ENCODE data around the gene BRS3.
"Not testable (repeated sequence)": the region's sequence is repeated elsewhere in the genome, so short reads cannot be mapped to it uniquely, and the experiment has no call there.

BRS3 gene

GRCh38 chrX:136487647-136488046 is at the start of gene BRS3:
Gene BRS3, plus strand, starts transcription at chrX:136487947. Its CDS starts 168 bp downstream, at chrX:136488115.
- no peak for DNase-seq (ENCODE audit: low spot score)

- DNase-seq (ENCODE audit: low spot score), result no peak
These were observed 49.6 kb upstream of the BRS3 start for GRCh38 chrX:136438192-136438591.

GRCh38 chrX:136445674-136446073 is 42.1 kb upstream of the BRS3 start:
- DNase-seq (ENCODE audit: low spot score), result not testable (repeated sequence)

- DNase-seq (ENCODE audit: low spot score), result no peak
These were observed 41.5 kb upstream of the BRS3 start for GRCh38 chrX:136446208-136446607.

DNA sequence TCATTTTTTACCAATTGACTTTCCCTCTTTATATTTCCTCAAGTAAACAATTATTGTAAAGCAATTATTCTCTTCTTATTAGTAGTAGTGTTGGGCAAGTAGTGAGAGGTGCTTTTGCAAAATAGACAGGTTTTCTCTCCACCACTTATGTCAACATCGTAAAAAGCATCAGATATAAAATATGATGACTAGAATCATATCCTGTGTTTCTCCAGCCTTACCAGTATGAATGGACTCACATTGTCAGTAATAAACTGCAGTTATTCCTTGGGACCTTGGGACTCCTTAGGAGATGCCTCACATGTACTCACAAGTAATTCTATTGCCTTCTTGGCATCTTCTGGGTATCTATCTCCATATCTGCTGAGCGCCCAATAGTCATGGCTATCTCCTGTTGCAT is 40.4 kb upstream of the BRS3 start:
- DNase-seq (ENCODE audit: low spot score), result no peak

DNA sequence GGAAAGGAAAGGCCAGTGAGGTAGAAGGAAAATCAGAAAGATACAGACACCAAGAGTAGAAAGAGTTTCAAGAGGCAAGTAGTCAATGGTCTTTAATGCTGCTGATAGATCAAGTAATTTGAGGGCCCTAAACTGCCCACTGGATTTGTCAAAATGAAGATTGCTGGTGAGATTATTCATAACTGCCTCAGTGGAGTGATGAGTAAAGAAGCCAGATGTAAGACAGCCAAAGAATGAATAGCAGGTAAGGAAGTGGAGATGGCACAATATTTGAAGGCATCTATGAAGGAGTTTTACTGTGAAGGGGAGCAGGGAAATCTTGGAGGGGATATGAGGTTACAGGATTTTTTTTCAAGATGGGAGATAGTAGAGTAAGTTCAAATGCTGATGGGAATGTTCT is 39.8 kb upstream of the BRS3 start:
- no peak for DNase-seq (ENCODE audit: low spot score)

GRCh38 chrX:136450050-136450830 is 37.5 kb upstream of the BRS3 start:
- no peak for DNase-seq (ENCODE audit: low spot score)

DNA sequence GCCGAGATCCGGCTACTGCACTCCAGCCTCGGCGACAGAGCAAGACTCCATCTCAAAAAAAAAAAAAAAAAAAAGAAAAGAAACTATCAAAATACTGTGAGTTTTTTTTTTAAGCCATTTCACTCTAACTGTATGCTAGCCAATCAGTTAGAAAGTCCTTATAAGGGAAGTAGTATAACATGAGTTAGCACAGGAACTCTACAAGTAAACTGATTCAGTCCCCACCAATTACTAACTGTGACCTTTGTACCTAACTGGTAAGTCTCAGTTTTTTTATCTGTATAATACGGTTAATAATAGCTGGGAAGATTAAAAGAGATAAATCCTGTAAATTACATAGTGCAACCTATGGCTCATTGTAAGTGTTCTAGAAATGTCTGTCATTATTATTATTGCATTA is 35.1 kb upstream of the BRS3 start:
- DNase-seq (ENCODE audit: low spot score), result no peak

GRCh38 chrX:136453114-136453513 is 34.6 kb upstream of the BRS3 start:
- DNase-seq (ENCODE audit: low spot score), result no peak

- DNase-seq (ENCODE audit: low spot score), result no peak
These were observed 34.0 kb upstream of the BRS3 start for GRCh38 chrX:136453771-136454170.

DNA sequence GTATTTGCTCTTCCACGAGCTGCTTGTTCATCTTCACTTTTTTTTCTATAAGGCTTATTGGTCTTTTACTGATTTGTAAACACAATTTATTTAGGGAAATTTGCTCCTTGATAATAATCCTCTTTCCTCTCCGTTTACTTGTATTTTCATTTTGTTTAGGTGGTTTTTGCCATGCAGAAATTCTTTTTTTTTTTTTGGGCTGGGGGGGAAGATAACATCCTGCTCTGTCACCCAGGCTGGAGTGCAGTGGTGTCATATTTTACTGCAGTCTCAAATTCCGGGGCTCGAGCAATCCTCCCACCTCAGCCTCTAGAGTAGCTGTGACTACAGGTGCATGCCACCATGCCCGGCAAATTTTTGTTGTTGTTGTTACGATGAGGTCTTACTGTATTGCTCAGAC is 31.6 kb upstream of the BRS3 start:
- no peak for DNase-seq (ENCODE audit: low spot score)

DNA sequence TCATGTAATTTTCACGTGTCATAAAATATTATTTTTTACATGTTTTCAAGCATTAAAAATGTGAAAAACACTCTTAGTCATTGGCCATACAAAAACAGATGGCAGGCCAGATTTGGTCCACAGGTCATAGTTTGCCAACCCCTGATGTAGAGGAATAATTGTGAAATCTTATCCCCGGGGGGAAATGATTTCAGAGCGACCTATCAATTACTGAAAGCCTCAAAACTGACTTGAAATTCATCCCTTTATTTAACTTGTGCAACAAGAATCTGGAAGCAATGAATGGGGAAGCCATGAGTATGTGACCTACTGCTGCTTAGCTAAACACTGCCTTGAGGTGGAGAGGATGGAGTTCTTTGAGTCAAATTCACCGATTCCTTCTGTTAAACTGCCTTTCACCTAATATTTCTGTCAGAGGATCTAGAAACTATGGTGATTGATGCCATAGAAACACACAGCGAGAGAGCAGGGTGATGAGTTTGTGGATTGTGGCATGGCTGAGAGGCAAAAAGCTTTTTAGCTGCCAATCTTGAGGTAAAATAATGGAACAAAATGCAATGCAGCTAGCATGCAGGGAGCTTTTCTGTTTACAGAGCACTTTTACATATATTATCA is 30.3 kb upstream of the BRS3 start:
- no peak for DNase-seq (ENCODE audit: low spot score)

DNA sequence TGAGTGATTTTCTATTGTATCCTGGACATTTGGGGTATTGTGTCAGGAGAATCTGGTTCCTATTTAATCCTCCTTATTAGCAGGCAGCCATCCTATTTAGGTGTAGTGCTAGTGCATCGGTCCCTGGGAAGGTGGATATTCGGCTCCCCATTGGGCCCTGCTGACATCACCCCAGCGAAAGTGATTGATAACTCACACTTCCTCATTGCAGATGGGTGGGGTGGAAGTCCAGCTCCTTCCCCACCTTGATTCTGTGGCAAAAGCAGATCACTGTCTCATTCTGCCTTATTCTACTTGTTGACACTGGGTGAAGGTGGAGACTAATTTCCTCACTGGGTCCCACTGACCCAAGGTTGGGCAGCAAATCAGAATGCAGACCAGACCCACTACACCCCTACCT is 23.2 kb upstream of the BRS3 start:
- no peak for DNase-seq (ENCODE audit: low spot score)

DNA sequence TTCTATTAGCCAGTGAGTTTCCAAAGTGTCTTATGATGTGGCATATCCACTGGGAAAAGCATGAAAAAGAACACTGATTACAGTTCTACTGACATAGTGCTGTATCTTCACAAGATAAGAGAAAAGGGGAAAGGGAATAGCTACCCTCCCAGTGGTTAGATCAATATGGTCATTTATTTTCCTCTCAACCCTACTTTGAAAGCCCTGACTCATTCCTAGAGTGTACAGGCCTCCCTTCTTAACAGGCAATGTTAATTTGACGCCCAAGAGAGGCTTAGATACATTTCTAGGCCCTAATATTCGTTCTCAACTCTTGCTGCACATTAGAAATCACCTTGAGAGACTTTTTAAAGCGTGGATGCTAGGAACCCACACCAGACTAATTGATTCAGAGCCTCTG is 20.4 kb upstream of the BRS3 start:
- DNase-seq (ENCODE audit: low spot score), result no peak

DNA sequence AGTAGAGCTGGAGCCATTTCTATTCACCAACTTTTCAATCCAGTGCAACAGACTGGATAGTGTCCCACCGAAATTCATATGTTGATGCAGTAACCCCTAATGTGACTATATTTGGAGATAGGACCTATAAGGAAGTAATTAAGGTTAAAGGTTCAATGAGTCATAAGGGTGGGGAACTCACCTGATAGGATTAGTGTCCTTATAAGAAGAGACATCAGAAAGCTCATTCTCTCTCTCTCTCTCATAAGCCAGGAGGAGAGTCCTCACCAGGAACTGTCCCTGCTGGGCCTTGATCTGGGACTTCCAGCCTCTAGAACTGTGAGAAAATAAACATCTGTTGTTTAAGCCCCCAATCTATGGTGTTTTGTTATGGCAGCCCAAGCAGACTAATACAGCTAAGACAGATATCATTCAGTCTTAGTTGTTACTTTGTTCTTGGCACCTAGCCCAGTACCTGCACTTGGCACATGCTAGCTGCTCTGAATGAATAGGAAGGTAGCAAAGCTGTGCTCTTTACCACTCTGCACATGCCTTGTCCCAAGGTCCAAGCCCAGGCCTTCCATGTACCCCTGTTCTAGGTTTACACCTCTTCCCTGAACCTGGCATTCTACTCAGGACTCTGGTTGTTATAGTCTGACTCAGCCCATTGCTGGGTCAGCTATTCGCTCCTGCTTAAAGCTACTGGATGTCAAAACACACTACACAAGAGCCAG is 19.2 kb upstream of the BRS3 start:
- DNase-seq (ENCODE audit: low spot score), result no peak

DNA sequence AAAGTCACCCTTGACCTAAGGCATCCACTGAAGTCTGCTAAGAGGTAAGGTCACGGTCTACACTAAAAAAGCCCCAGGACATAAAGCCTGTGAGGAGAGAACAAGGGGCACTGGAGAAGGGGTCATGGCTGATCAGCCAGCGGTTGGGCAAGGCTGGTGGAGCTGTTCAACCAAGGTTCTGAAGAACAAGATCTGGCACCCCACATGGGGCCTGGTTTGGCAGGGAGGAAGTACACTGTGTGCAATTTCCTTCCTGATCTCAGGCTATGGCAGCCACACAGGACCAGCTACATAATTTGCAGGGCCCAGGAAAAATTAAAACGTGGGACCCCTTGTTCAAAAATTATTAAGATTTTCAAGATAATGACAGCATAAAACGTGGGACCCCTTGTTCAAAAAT is 14.1 kb upstream of the BRS3 start:
- no peak for DNase-seq (ENCODE audit: low spot score)

- DNase-seq (ENCODE audit: low spot score), result no peak
These were observed 12.5 kb upstream of the BRS3 start for GRCh38 chrX:136475236-136475635.

DNA sequence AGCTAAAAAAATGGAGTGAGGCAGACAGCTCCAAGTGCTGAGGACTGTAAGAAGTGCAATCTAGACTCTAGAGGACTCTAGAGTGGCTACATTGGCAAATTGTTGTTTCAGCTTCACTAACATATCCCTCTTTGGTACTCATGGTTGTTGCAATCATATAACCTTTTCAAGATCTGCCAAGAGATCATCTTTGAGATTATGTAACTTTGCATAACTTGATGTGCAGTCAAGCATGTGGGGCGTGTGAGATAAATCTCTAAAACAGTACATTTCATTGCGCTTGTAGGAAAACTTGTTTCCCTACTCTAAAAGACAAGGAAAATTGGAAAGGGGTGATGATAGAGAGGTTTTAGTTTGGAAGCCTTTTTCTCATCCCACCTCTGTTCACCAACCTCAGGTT is 11.2 kb upstream of the BRS3 start:
- no peak for DNase-seq (ENCODE audit: low spot score)

- DNase-seq (ENCODE audit: low spot score), result no peak
These were observed 10.7 kb upstream of the BRS3 start for GRCh38 chrX:136477026-136477425.

- no peak for DNase-seq (ENCODE audit: low spot score)
These were observed 7.4 kb upstream of the BRS3 start for GRCh38 chrX:136480383-136480782.

GRCh38 chrX:136488706-136489105 is 959 bp downstream of the BRS3 start:
- no peak for DNase-seq (ENCODE audit: low spot score)

GRCh38 chrX:136491832-136492231 is 4.1 kb downstream of the BRS3 start:
- DNase-seq (ENCODE audit: low spot score), result no peak

GRCh38 chrX:136493011-136493410 is 5.3 kb downstream of the BRS3 start:
- DNase-seq (ENCODE audit: low spot score), result no peak
